Loucy (cell line): Measurements from ENCODE around the gene ESAM.

Experiments used
- CTCF ChIP-seq: fragments of 200-600 bp; sonication (generic); conservative IDR thresholded peaks from 2 replicates; pipeline ENCODE4 v1.5.1; 2014; ENCODE audit warnings: mild to moderate bottlenecking, antibody characterized with exemption, low read length
- EZH2phosphoT487 ChIP-seq: fragments of 200-600 bp; IDR thresholded peaks from 2 replicates; pipeline ENCODE4 v1.6.1; 2018; ENCODE audit warnings: antibody characterized with exemption, mild to moderate bottlenecking, moderate library complexity, borderline replicate concordance

- TF ChIP-seq CTCF: no peak
- TF ChIP-seq EZH2phosphoT487: no peak
These were observed 43.3 kb downstream of the ESAM start for GRCh38 chr11:124718801-124719200.
